ENCODE measurements around the gene TMEM237.

DNA sequence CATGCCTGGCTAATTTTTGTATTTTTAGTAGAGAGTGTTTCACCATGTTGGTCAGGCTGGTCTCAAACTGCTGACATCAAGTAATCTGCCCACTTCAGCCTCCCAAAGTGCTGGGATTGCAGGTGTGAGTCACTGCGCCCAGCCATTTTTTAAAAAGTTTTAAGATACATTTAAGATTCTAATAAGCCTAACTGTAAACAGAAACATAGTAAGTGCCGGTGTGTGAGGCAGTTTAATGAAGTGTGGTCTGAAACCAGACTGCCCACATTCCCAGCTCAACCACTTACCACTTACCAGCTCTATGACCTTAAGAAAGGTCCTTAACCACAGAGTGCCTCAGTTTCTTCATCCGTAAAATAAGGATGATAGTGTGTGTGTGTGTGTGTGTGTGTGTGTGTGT is 42.4 kb downstream of the TMEM237 start:
- TF ChIP-seq, protein P1, sequence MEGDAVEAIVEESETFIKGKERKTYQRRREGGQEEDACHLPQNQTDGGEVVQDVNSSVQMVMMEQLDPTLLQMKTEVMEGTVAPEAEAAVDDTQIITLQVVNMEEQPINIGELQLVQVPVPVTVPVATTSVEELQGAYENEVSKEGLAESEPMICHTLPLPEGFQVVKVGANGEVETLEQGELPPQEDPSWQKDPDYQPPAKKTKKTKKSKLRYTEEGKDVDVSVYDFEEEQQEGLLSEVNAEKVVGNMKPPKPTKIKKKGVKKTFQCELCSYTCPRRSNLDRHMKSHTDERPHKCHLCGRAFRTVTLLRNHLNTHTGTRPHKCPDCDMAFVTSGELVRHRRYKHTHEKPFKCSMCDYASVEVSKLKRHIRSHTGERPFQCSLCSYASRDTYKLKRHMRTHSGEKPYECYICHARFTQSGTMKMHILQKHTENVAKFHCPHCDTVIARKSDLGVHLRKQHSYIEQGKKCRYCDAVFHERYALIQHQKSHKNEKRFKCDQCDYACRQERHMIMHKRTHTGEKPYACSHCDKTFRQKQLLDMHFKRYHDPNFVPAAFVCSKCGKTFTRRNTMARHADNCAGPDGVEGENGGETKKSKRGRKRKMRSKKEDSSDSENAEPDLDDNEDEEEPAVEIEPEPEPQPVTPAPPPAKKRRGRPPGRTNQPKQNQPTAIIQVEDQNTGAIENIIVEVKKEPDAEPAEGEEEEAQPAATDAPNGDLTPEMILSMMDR (IDR thresholded peaks at IDR 0.05): no peak
- TF ChIP-seq POLR2A (IDR thresholded peaks at IDR 0.05) (no peak), EP300 (IDR thresholded peaks at IDR 0.05) (no peak), POLR2AphosphoS5 (IDR thresholded peaks at IDR 0.05) (no peak)
